Measurements from ENCODE around the gene CLIC3.

The CLIC3 gene

GRCh38 chr9:137009217-137009616 is 12.8 kb upstream of the CLIC3 start:
- H3K27ac ChIP-seq = no peak overlapping the region
- H3K27me3 ChIP-seq (replicated peaks) = no peaks in the 10 kb centered on the region
- peaks cover 3% of the 10 kb centered on the region for H3K36me3 ChIP-seq (replicated peaks)
- in situ Hi-C loops (cut with HindIII; ENCODE audit: low pct_ligation_motif_present, low sequenced_read_pairs) = no loop called here
- no peak for TF ChIP-seq CTCF (IDR thresholded peaks at IDR 0.05; ENCODE audit: low read depth, low read length, missing control alignments)
- DNase-seq = no peak
- no peak overlapping the region for H3K4me3 ChIP-seq (ENCODE audit: low read depth, low read length)

GRCh38 chr9:137008312-137008711 is 11.9 kb upstream of the CLIC3 start:
- Histone ChIP-seq H3K27ac (no peak overlapping the region), H3K4me3 (ENCODE audit: low read depth, low read length) (no peak overlapping the region), H3K27me3 (replicated peaks) (no peaks in the 10 kb centered on the region), H3K36me3 (replicated peaks) (peaks cover 3% of the 10 kb centered on the region)
- no peak for TF ChIP-seq CTCF (IDR thresholded peaks at IDR 0.05; ENCODE audit: low read depth, low read length, missing control alignments)
- in situ Hi-C loops (cut with HindIII; ENCODE audit: low pct_ligation_motif_present, low sequenced_read_pairs) = no loop called here
- DNase-seq = no peak

GRCh38 chr9:137007816-137008270 is 11.5 kb upstream of the CLIC3 start:
- TF ChIP-seq CTCF (IDR thresholded peaks at IDR 0.05; ENCODE audit: low read depth, low read length, missing control alignments) = no peak
- in situ Hi-C loops (cut with HindIII; ENCODE audit: low pct_ligation_motif_present, low sequenced_read_pairs) = no loop called here
- H3K27ac ChIP-seq = no peak overlapping the region
- DNase-seq = no peak
- no peak overlapping the region for H3K4me3 ChIP-seq (ENCODE audit: low read depth, low read length)
- H3K36me3 ChIP-seq (replicated peaks) = peaks cover 3% of the 10 kb centered on the region
- no peaks in the 10 kb centered on the region for H3K27me3 ChIP-seq (replicated peaks)

GRCh38 chr9:137007108-137007815 is 10.9 kb upstream of the CLIC3 start:
- H3K4me3 ChIP-seq (ENCODE audit: low read depth, low read length) = no peak overlapping the region
- peaks cover 3% of the 10 kb centered on the region for H3K36me3 ChIP-seq (replicated peaks)
- no peak overlapping the region for H3K27ac ChIP-seq
- TF ChIP-seq CTCF (IDR thresholded peaks at IDR 0.05; ENCODE audit: low read depth, low read length, missing control alignments) = no peak
- no peak for DNase-seq
- no peaks in the 10 kb centered on the region for H3K27me3 ChIP-seq (replicated peaks)
- in situ Hi-C loops (cut with HindIII; ENCODE audit: low pct_ligation_motif_present, low sequenced_read_pairs) = no loop called here

GRCh38 chr9:137006116-137007003 is 10.0 kb upstream of the CLIC3 start:
- H3K4me3 ChIP-seq (ENCODE audit: low read depth, low read length) = no peak overlapping the region
- H3K27ac ChIP-seq = no peak overlapping the region
- DNase-seq = no peak
- TF ChIP-seq CTCF (IDR thresholded peaks at IDR 0.05; ENCODE audit: low read depth, low read length, missing control alignments) = no peak
- in situ Hi-C loops (cut with HindIII; ENCODE audit: low pct_ligation_motif_present, low sequenced_read_pairs) = no loop called here
- H3K36me3 ChIP-seq (replicated peaks) = no peaks in the 10 kb centered on the region
- H3K27me3 ChIP-seq (replicated peaks) = no peaks in the 10 kb centered on the region

All from brain microvascular endothelial cell (primary cell).